Measurements from ENCODE around the gene MIX23. TPM values are rescaled to one million over a fixed set of nuclear protein-coding genes. Genes with fewer than 3 reads are reported as not detected.

Gene MIX23
- total RNA-seq, 4 donors from 2014 or later = 6.4 to 21.6 (median 12.7) TPM

GRCh38 chr3:122387709-122388108, 4.7 kb upstream of the MIX23 start:
- no peaks in the 10 kb centered on the region for H3K27me3 ChIP-seq
- H3K9me3 ChIP-seq = no peaks in the 10 kb centered on the region
- peaks cover 11 to 36% (median 34%) of the 10 kb centered on the region in 4 donors for H3K4me1 ChIP-seq
- peaks cover 0 to 6% (median 0%) of the 10 kb centered on the region in 4 donors for H3K36me3 ChIP-seq
- no peak for DNase-seq (ENCODE audit: extremely low spot score)
- no peak overlapping the region for H3K4me3 ChIP-seq
- intact Hi-C loops (cut with DNase I) = no loop called here
- H3K27ac ChIP-seq (replicated peaks in 1 of 4) = no peak overlapping the region
- 88% methylated on average over 3 of the region's 3 CpGs for WGBS
- TF ChIP-seq CTCF (IDR thresholded peaks at IDR 0.05) = no peak
- no peak for TF ChIP-seq POLR2AphosphoS5 (IDR thresholded peaks at IDR 0.05)

- intact Hi-C loops (cut with DNase I) = loop anchor here (2.0 kb wide), 1 partner anchor 31 kb away; no protein-coding TSS in a partner anchor
Measured at GRCh38 chr3:122383771-122384697, 1.0 kb upstream of the MIX23 start, which contains the start of gene FAM162A. Gene FAM162A, plus strand, starts transcription at chr3:122384182. Its CDS starts 84 bp downstream, at chr3:122384266.

GRCh38 chr3:122377975-122378374, 5.1 kb downstream of the MIX23 start:
- 77% methylated on average over 4 of the region's 4 CpGs for WGBS
- DNase-seq (ENCODE audit: extremely low spot score) = no peak

More at GRCh38 chr3:122383771-122384697, 1.0 kb upstream of the MIX23 start, which contains the start of gene FAM162A:
- Histone ChIP-seq H3K4me3 (peak within 1 kb of the TSS; percentile 68 to 85 (median 74)), H3K4me1 (peaks cover 18 to 33% (median 29%) of the 10 kb centered on the region in 4 donors), H3K27me3 (no peaks in the 10 kb centered on the region), H3K36me3 (peaks cover 0 to 11% (median 4%) of the 10 kb centered on the region in 4 donors), H3K9me3 (no peaks in the 10 kb centered on the region), H3K27ac (replicated peaks in 1 of 4) (peak within 1 kb of the TSS; percentile 89 to 94 (median 92))
- peak; percentile 95 for DNase-seq (ENCODE audit: extremely low spot score)
- 2% methylated on average over 10 of the region's 52 CpGs for WGBS
- no peak for TF ChIP-seq EP300 (IDR thresholded peaks at IDR 0.05)
- peak; percentile 74 for TF ChIP-seq POLR2A (IDR thresholded peaks at IDR 0.05; ENCODE audit: low read depth)
- peak; percentile 96 to 97 for TF ChIP-seq POLR2AphosphoS5 (IDR thresholded peaks at IDR 0.05)
- TF ChIP-seq CTCF (IDR thresholded peaks at IDR 0.05) = peak; percentile 45 to 50 (median 48)

GRCh38 chr3:122374034-122374433, 9.0 kb downstream of the MIX23 start:
- 90% methylated on average over 1 of the region's 1 CpG for WGBS
- Histone ChIP-seq H3K9me3 (no peaks in the 10 kb centered on the region), H3K36me3 (peaks cover 7 to 35% (median 16%) of the 10 kb centered on the region in 4 donors), H3K4me3 (no peak overlapping the region), H3K27me3 (no peaks in the 10 kb centered on the region), H3K4me1 (no peaks in the 10 kb centered on the region), H3K27ac (replicated peaks in 1 of 4) (no peak overlapping the region)
- TF ChIP-seq POLR2A (IDR thresholded peaks at IDR 0.05; ENCODE audit: low read depth) (no peak), EP300 (IDR thresholded peaks at IDR 0.05) (no peak), POLR2AphosphoS5 (IDR thresholded peaks at IDR 0.05) (no peak), CTCF (IDR thresholded peaks at IDR 0.05) (no peak)
- DNase-seq (ENCODE audit: extremely low spot score) = no peak
- intact Hi-C loops (cut with DNase I) = no loop called here

More at GRCh38 chr3:122377975-122378374, 5.1 kb downstream of the MIX23 start:
- intact Hi-C loops (cut with DNase I) = no loop called here
- Histone ChIP-seq H3K36me3 (peaks cover 0 to 17% (median 7%) of the 10 kb centered on the region in 4 donors), H3K4me1 (peaks cover 8 to 10% (median 10%) of the 10 kb centered on the region in 4 donors), H3K27me3 (no peaks in the 10 kb centered on the region), H3K27ac (replicated peaks in 1 of 4) (no peak overlapping the region), H3K4me3 (no peak overlapping the region), H3K9me3 (no peaks in the 10 kb centered on the region)
- TF ChIP-seq CTCF (IDR thresholded peaks at IDR 0.05) = no peak
- no peak for TF ChIP-seq POLR2AphosphoS5 (IDR thresholded peaks at IDR 0.05)
- no peak for TF ChIP-seq POLR2A (IDR thresholded peaks at IDR 0.05; ENCODE audit: low read depth)
- no peak for TF ChIP-seq EP300 (IDR thresholded peaks at IDR 0.05)

Data from esophagus muscularis mucosa (tissue), 4 donors.